ENCODE measurements around the gene WDTC1. TPM values are rescaled to one million over a fixed set of nuclear protein-coding genes. Genes with fewer than 3 reads are reported as not detected.

Gene WDTC1
- total RNA-seq, 1 experiment from 2014 or later: 19.0 TPM

GRCh38 chr1:27325286-27325685 is 90.9 kb downstream of the WDTC1 start:
- Histone ChIP-seq H4K8ac (replicated peaks; ENCODE audit: insufficient read length, low read depth, low read length) (no peak overlapping the region), H3K27me3 (ENCODE audit: insufficient read depth, low read length) (no peaks in the 10 kb centered on the region), H4K91ac (ENCODE audit: insufficient read length, low read depth, low read length) (no peak overlapping the region), H2BK12ac (ENCODE audit: insufficient read length, low read depth, low read length) (no peak overlapping the region), H3K23me2 (ENCODE audit: insufficient read length, low read depth, low read length, poor library complexity, severe bottlenecking) (peaks cover 10% of the 10 kb centered on the region), H2AFZ (ENCODE audit: low read length) (no peak overlapping the region), H3K79me1 (ENCODE audit: insufficient read depth, low read depth, low read length, poor library complexity, severe bottlenecking) (peaks cover 3% of the 10 kb centered on the region), H2BK15ac (ENCODE audit: low read depth, low read length) (no peak overlapping the region), H3T11ph (ENCODE audit: low read length) (no peak overlapping the region), H2AK5ac (ENCODE audit: insufficient read length, low read length) (no peak overlapping the region), H2BK20ac (ENCODE audit: low read depth, low read length, poor library complexity, severe bottlenecking) (no peak overlapping the region), H3K9ac (ENCODE audit: extremely low read depth, insufficient read length, low read length) (no peak overlapping the region), H3K14ac (ENCODE audit: insufficient read depth, low read length) (no peak overlapping the region), H3K56ac (ENCODE audit: insufficient read length, low read depth, low read length) (no peak overlapping the region), H2BK5ac (ENCODE audit: insufficient read length, low read length) (no peak overlapping the region), H2BK120ac (ENCODE audit: low read depth, low read length, poor library complexity, severe bottlenecking) (no peak overlapping the region), H3K27ac (ENCODE audit: insufficient read length, low read depth, low read length) (no peak overlapping the region), H3K4me2 (ENCODE audit: insufficient read depth, insufficient read length, low read length) (no peak overlapping the region), H3K4ac (ENCODE audit: low read depth, low read length) (no peak overlapping the region), H3K18ac (ENCODE audit: insufficient read length, low read depth, low read length) (no peak overlapping the region), H4K5ac (ENCODE audit: insufficient read length, low read depth, low read length) (no peak overlapping the region), H3K79me2 (ENCODE audit: insufficient read depth, low read length) (peaks cover 10% of the 10 kb centered on the region; the same call in 1 of the 2 replicates), H4K20me1 (ENCODE audit: control insufficient read depth, insufficient read depth, insufficient read length) (no peaks in the 10 kb centered on the region), H3K23ac (ENCODE audit: insufficient read length, low read depth, low read length) (no peak overlapping the region), H3K9me3 (ENCODE audit: control insufficient read depth, low read depth, low read length) (no peaks in the 10 kb centered on the region), H3K4me1 (ENCODE audit: insufficient read depth, low read length) (no peaks in the 10 kb centered on the region)
- no peak for TF ChIP-seq CTCF (conservative IDR thresholded peaks at IDR 0.05)
- H3K27ac Mint-ChIP-seq: no peak overlapping the region; a peak in 1 of 7 replicates
- H3K4me3 Mint-ChIP-seq: no peak overlapping the region
- no peaks in the 10 kb centered on the region for H3K27me3 Mint-ChIP-seq (ENCODE audit: low read depth)
- WGBS (ENCODE audit: extremely low coverage, insufficient read length, low lambda C conversion rate): no CpG with 5 or more reads among the region's 15 CpGs
- peaks cover 10 to 27% (median 20%) of the 10 kb centered on the region in 3 experiments; a peak in 6 of 7 replicates for H3K36me3 Mint-ChIP-seq (ENCODE audit: insufficient read depth in 1 of 3, low read depth in 3 of 3)
- H3K9me3 Mint-ChIP-seq: no peaks in the 10 kb centered on the region
- peaks cover 10% of the 10 kb centered on the region in 2 experiments; a peak in 3 of 4 replicates for H3K4me1 Mint-ChIP-seq
- DNase-seq: no peak
